Nephron (organoid): Measurements from ENCODE around the gene MYT1.
"Not testable (repeated sequence)": the region's sequence is repeated elsewhere in the genome, so short reads cannot be mapped to it uniquely, and the experiment has no call there.

Experiments
- H3K27ac Mint-ChIP-seq, 3 experiments: 2 replicates each; pipeline ENCODE4 v1.8.0; 2020; ENCODE audit warnings: mixed read lengths in 3 of 3, mild to moderate bottlenecking in 2 of 3, moderate library complexity in 1 of 3
- H3K27me3 Mint-ChIP-seq: 2 replicates; pipeline ENCODE4 v1.8.0; 2021; ENCODE audit warnings: low read depth, mild to moderate bottlenecking, moderate library complexity, mixed read lengths
- H3K36me3 Mint-ChIP-seq: 2 replicates; pipeline ENCODE4 v1.8.0; 2020; ENCODE audit warnings: low read depth, mixed read lengths
- H3K4me1 Mint-ChIP-seq: 2 replicates; pipeline ENCODE4 v1.8.0; 2020; ENCODE audit warnings: mixed read lengths
- H3K4me3 Mint-ChIP-seq, 3 experiments: 2 replicates each; pipeline ENCODE4 v1.8.0; 2020; ENCODE audit warnings: mild to moderate bottlenecking in 3 of 3, mixed read lengths in 3 of 3, moderate library complexity in 2 of 3
- H3K9me3 Mint-ChIP-seq: 2 replicates; pipeline ENCODE4 v1.8.0; 2020; ENCODE audit warnings: mixed read lengths
- CTCF ChIP-seq, 3 experiments: fragments of 200-600 bp; sonication (generic); IDR thresholded peaks; one replicate each; pipeline ENCODE4 v1.5.0; 2021; ENCODE audit warnings: antibody characterized with exemption in 3 of 3; ENCODE audit not compliant: unreplicated experiment in 3 of 3

Gene MYT1

GRCh38 chr20:64280460-64280843, 116.2 kb downstream of the MYT1 start:
- H3K27ac Mint-ChIP-seq: no peak overlapping the region
- no peak for TF ChIP-seq CTCF (IDR thresholded peaks at IDR 0.05; ENCODE audit: unreplicated experiment in 3 of 3)
- no peaks in the 10 kb centered on the region for H3K4me1 Mint-ChIP-seq

GRCh38 chr20:64283646-64284045, 119.4 kb downstream of the MYT1 start:
- Mint-ChIP-seq H3K9me3 (peaks cover 6% of the 10 kb centered on the region), H3K27me3 (peaks cover 7% of the 10 kb centered on the region), H3K4me3 (no peak overlapping the region), H3K36me3 (peaks cover 5% of the 10 kb centered on the region), H3K27ac (no peak overlapping the region), H3K4me1 (no peaks in the 10 kb centered on the region)
- TF ChIP-seq CTCF (IDR thresholded peaks at IDR 0.05; ENCODE audit: unreplicated experiment in 3 of 3): no peak

More at GRCh38 chr20:64280460-64280843, 116.2 kb downstream of the MYT1 start:
- Mint-ChIP-seq H3K9me3 (peaks cover 6% of the 10 kb centered on the region), H3K36me3 (peaks cover 10% of the 10 kb centered on the region), H3K4me3 (no peak overlapping the region), H3K27me3 (peaks cover 7% of the 10 kb centered on the region)

GRCh38 chr20:64285579-64286446, 121.6 kb downstream of the MYT1 start:
- TF ChIP-seq CTCF (IDR thresholded peaks at IDR 0.05; ENCODE audit: unreplicated experiment in 3 of 3): peak; percentile 59 to 77 (median 69)
- H3K27ac Mint-ChIP-seq, H3K27me3 Mint-ChIP-seq, H3K9me3 Mint-ChIP-seq, H3K4me3 Mint-ChIP-seq, H3K4me1 Mint-ChIP-seq, H3K36me3 Mint-ChIP-seq: not testable (repeated sequence)

GRCh38 chr20:64286447-64287263, 122.4 kb downstream of the MYT1 start:
- not testable (repeated sequence) for H3K4me1 Mint-ChIP-seq, H3K27me3 Mint-ChIP-seq, H3K4me3 Mint-ChIP-seq, H3K9me3 Mint-ChIP-seq, H3K27ac Mint-ChIP-seq, H3K36me3 Mint-ChIP-seq

- not testable (repeated sequence) for H3K27me3 Mint-ChIP-seq, H3K4me1 Mint-ChIP-seq, H3K27ac Mint-ChIP-seq, H3K4me3 Mint-ChIP-seq, H3K9me3 Mint-ChIP-seq, H3K36me3 Mint-ChIP-seq
Observed at GRCh38 chr20:64287264-64287590, 123.0 kb downstream of the MYT1 start.
